ENCODE measurements around the gene CEP85L. TPM values are rescaled to one million over a fixed set of nuclear protein-coding genes. Genes with fewer than 3 reads are reported as not detected.
A peak's percentile ranks its signal among the peaks of the same experiment; 100 is the strongest.

The CEP85L gene
- total RNA-seq, 1 donor: 16.4 TPM

- no peak for DNase-seq (ENCODE audit: low read depth)
- no peak overlapping the region for H3K4me3 ChIP-seq (ENCODE audit: low read depth, low read length)
- TF ChIP-seq, protein P1, sequence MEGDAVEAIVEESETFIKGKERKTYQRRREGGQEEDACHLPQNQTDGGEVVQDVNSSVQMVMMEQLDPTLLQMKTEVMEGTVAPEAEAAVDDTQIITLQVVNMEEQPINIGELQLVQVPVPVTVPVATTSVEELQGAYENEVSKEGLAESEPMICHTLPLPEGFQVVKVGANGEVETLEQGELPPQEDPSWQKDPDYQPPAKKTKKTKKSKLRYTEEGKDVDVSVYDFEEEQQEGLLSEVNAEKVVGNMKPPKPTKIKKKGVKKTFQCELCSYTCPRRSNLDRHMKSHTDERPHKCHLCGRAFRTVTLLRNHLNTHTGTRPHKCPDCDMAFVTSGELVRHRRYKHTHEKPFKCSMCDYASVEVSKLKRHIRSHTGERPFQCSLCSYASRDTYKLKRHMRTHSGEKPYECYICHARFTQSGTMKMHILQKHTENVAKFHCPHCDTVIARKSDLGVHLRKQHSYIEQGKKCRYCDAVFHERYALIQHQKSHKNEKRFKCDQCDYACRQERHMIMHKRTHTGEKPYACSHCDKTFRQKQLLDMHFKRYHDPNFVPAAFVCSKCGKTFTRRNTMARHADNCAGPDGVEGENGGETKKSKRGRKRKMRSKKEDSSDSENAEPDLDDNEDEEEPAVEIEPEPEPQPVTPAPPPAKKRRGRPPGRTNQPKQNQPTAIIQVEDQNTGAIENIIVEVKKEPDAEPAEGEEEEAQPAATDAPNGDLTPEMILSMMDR (IDR thresholded peaks at IDR 0.05; ENCODE audit: insufficient read depth, low read depth, low read length): no peak
These were observed 146.8 kb downstream of the CEP85L start for GRCh38 chr6:118504611-118505010.

DNA sequence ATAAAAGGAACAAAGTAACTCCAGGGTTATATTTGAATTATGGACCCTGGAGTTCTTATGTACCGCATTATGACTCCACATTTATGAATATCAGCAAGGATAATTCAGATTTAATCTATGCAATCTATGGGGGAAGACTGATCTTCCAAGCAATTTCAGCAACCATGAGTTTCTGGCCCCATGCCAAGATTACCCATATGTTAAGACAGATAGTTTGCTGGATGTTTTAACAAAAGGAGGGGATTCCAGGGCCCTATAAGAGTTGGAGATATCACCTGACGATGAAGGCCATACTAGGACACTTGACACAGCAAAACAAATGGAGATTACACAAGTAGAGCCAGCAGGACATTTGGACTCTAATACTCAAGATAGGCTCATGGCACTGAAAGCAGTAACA, 149.2 kb downstream of the CEP85L start:
- no peak for DNase-seq (ENCODE audit: low read depth)
- H3K4me3 ChIP-seq (ENCODE audit: low read depth, low read length): no peak overlapping the region
- TF ChIP-seq, protein P1 (IDR thresholded peaks at IDR 0.05; ENCODE audit: insufficient read depth, low read depth, low read length): no peak

DNA sequence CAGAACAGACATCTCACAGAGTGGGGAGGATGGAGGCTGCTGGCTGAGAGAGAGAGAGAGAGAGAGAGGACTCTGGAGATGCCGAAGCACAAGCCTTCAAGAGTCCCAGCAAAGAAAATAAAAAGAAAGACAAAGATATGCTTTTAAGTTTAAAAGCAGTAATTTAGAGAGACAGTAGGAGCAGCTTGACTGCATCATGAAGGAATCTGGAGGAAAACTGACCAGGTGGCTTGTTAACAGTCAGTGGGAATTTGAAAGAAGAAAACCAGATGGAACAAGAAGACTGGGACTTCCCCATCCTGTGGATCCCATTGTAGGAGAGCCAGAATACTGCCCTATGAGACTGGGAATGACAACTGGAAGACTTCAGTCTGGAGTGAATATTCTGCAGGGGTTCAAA, 149.6 kb downstream of the CEP85L start:
- DNase-seq (ENCODE audit: low read depth): peak; percentile 49
- no peak overlapping the region for H3K4me3 ChIP-seq (ENCODE audit: low read depth, low read length)
- TF ChIP-seq, protein P1 (IDR thresholded peaks at IDR 0.05; ENCODE audit: insufficient read depth, low read depth, low read length): no peak

GRCh38 chr6:118501099-118501498, 150.3 kb downstream of the CEP85L start:
- H3K4me3 ChIP-seq (ENCODE audit: low read depth, low read length): no peak overlapping the region
- TF ChIP-seq, protein P1 (IDR thresholded peaks at IDR 0.05; ENCODE audit: insufficient read depth, low read depth, low read length): no peak
- DNase-seq (ENCODE audit: low read depth): no peak

GRCh38 chr6:118500130-118501015, 151.0 kb downstream of the CEP85L start:
- no peak overlapping the region for H3K4me3 ChIP-seq (ENCODE audit: low read depth, low read length)
- peak; percentile 59 for DNase-seq (ENCODE audit: low read depth)
- TF ChIP-seq, protein P1 (IDR thresholded peaks at IDR 0.05; ENCODE audit: insufficient read depth, low read depth, low read length): no peak

- TF ChIP-seq, protein P1 (IDR thresholded peaks at IDR 0.05; ENCODE audit: insufficient read depth, low read depth, low read length): no peak
- peak; percentile 14 for DNase-seq (ENCODE audit: low read depth)
- no peak overlapping the region for H3K4me3 ChIP-seq (ENCODE audit: low read depth, low read length)
These were observed 155.7 kb downstream of the CEP85L start for GRCh38 chr6:118495485-118496280.

All from fibroblast of villous mesenchyme (primary cell).